LNCAP (cell line): Measurements from ENCODE around the gene COL5A2.

Source experiments
- TF ChIP-seq, protein P1 (sequence below): fragments of 450-650 bp; IDR thresholded peaks from 2 replicates; pipeline ENCODE4 v1.5.1; 2017; ENCODE audit warnings: mild to moderate bottlenecking

Gene COL5A2

DNA sequence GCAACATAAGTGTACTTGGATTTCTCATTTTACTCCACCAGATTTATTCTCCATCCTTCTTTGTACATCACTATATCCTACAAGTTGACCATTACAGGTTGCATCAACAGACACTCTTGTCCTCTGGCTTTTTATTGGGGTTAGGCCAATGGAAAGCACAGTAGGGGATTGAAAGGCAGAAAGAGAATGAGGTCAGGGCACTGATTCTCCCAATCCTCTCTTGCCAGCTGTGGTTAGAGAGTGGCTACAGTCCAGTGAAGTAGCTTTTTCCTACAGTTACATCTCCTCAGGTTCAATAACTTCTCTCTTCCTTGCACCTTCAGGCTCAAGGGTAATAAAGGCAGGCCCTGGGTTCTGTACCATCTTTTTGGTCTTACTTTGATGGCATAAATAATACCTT, 20.2 kb upstream of the COL5A2 start:
- TF ChIP-seq, protein P1, sequence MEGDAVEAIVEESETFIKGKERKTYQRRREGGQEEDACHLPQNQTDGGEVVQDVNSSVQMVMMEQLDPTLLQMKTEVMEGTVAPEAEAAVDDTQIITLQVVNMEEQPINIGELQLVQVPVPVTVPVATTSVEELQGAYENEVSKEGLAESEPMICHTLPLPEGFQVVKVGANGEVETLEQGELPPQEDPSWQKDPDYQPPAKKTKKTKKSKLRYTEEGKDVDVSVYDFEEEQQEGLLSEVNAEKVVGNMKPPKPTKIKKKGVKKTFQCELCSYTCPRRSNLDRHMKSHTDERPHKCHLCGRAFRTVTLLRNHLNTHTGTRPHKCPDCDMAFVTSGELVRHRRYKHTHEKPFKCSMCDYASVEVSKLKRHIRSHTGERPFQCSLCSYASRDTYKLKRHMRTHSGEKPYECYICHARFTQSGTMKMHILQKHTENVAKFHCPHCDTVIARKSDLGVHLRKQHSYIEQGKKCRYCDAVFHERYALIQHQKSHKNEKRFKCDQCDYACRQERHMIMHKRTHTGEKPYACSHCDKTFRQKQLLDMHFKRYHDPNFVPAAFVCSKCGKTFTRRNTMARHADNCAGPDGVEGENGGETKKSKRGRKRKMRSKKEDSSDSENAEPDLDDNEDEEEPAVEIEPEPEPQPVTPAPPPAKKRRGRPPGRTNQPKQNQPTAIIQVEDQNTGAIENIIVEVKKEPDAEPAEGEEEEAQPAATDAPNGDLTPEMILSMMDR, result no peak

DNA sequence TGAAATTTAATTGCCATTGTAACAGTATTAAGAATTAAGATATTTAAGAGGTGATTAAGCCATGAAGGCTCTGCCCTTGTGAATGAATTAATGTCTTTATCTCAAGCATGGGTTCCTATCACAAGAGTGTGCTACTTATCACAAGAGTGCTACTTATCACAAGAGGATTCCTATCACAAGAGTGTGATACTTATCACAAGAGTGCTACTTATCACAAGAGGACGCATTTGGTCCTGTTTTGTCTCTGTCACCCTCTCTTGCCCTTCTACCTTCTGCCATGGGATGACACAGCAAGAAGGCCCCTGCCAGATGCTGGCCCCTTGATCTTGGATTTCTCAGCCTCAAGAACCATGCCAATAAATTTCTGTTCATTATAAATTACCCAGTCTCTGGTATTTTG, 13.2 kb upstream of the COL5A2 start:
- TF ChIP-seq, protein P1, result no peak

DNA sequence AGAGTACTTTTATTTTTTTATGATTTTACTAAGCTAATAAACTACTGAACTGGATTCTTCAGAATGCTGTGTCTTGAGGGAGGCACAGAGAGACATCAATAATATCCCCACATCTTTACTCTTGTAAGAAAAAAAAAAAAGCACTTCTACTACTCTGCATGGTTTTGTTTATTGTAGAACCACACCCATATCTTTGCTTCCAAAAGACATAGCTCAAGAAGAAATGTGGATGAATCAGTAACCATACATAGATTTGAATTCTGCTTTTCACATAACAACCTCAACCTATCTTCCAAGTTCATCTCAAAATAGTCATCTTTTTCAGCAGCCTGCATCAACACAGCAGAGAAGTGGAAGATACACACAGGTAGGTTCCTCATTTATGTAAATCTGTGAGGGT, 12.2 kb upstream of the COL5A2 start:
- TF ChIP-seq, protein P1, result no peak

DNA sequence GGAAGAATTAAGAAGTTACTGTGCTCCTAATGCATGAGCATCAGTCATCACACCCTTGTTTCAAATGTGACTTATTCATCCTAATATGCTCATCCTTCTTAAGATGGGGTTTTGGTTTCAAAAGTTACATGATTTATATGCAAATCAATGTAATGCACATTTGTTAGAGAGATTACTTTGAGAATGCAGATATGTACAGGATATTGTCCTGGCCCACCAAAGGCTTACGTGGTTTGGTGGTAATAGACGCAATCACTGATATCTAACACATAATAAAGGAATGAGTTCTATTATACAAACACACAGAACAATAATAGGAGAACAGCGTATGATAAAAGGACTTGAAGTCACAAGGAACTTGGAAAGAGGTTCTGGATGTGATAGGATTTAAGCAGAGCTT, 11.1 kb upstream of the COL5A2 start:
- TF ChIP-seq, protein P1, result no peak

DNA sequence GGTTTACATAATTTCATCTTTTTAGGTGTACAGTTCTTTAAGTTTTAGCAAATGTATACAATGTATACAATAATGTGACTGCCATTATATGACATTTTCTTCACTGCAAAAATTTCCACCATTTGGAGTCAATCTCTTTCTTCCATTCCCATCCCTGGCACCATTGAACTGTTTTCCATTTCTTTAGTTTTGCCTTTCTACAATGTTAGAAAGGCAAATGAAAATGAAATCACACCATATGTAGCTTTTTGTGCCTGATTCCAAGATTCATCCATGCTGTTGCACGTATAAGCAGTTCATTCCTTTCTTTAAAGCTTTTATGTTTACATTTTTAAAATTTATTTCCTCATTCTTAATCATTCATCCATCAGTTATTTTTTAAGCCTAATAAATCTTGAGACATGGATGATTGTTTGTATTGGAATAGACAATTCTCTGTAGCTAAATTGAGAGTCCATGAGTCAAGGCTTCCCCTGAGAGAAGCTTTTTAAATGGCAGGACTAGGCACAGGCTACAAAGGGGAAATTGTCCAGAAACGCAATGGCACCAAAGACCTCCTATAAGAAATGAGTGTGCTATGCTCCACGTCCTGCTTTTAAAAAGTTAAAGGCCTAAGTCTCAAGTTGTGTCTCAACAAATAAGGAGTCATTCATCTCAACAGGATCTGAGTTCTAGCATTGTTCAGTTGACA, 8.7 kb upstream of the COL5A2 start:
- TF ChIP-seq, protein P1, result no peak

DNA sequence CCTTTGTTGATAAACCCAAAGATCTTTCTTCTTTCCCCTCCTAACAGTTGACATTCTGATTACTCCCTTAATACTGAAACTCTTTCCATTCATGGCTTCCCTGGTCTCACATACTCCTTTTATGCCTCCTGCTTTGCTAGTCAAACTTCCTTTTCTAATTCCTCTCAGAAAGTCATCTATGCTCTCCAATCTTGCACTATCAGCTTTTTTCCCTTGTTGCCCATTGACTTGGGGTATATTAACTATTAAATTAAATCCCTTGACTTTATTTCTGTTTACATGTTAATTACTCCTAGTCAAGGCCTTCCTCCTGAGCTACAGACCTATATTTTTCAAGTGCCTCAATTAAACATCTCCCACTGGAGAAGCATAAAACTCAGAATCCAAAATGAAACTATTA, 3.6 kb upstream of the COL5A2 start:
- TF ChIP-seq, protein P1, result no peak

DNA sequence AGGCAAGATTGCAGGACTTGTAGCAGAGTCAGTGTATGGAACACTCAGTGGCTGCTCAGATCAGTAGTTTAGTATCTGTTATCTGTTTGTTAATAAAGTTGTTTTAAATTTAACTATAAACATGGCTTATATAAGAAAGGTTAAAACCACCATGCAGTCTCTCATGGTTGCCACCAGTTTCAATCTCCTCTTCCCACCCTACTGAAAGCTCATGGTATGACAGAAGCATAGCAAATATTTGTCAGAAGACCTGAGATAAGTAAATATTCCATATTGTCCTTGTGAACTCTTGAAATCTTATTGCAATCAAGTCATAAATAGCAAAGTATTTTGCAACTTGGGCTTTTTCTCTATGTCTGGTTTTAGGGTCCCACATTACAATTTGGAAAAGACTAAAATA, 2.1 kb upstream of the COL5A2 start:
- TF ChIP-seq, protein P1, result no peak
